Measurements from ENCODE around the gene GON7.
A peak's percentile ranks its signal among the peaks of the same experiment; 100 is the strongest.

The GON7 gene

GRCh38 chr14:93200553-93200952 lies 6.3 kb downstream of the GON7 start:
- no peak for TF ChIP-seq CTCF (IDR thresholded peaks at IDR 0.05; ENCODE audit: low read depth, low read length)
- H3K4me3 ChIP-seq (ENCODE audit: low read depth, low read length) = no peak overlapping the region
- in situ Hi-C loops (cut with HindIII; ENCODE audit: low sequenced_read_pairs) = no loop called here
- no peak for DNase-seq (ENCODE audit: low read depth, low spot score)

- H3K4me3 ChIP-seq (ENCODE audit: low read depth, low read length) = no peak overlapping the region
- no peak for DNase-seq (ENCODE audit: low read depth, low spot score)
- in situ Hi-C loops (cut with HindIII; ENCODE audit: low sequenced_read_pairs) = no loop called here
- no peak for TF ChIP-seq CTCF (IDR thresholded peaks at IDR 0.05; ENCODE audit: low read depth, low read length)
Measured at GRCh38 chr14:93199031-93199430, 7.8 kb downstream of the GON7 start.

GRCh38 chr14:93195316-93195999 lies 11.4 kb downstream of the GON7 start:
- no peak for TF ChIP-seq CTCF (IDR thresholded peaks at IDR 0.05; ENCODE audit: low read depth, low read length)
- H3K4me3 ChIP-seq (ENCODE audit: low read depth, low read length) = no peak overlapping the region
- no peak for DNase-seq (ENCODE audit: low read depth, low spot score)
- in situ Hi-C loops (cut with HindIII; ENCODE audit: low sequenced_read_pairs) = no loop called here

GRCh38 chr14:93186956-93187355 lies 19.9 kb downstream of the GON7 start:
- DNase-seq (ENCODE audit: low read depth, low spot score) = no peak
- in situ Hi-C loops (cut with HindIII; ENCODE audit: low sequenced_read_pairs) = no loop called here
- no peak for TF ChIP-seq CTCF (IDR thresholded peaks at IDR 0.05; ENCODE audit: low read depth, low read length)
- H3K4me3 ChIP-seq (ENCODE audit: low read depth, low read length) = no peak overlapping the region

GRCh38 chr14:93186466-93186865 lies 20.4 kb downstream of the GON7 start:
- no peak for TF ChIP-seq CTCF (IDR thresholded peaks at IDR 0.05; ENCODE audit: low read depth, low read length)
- in situ Hi-C loops (cut with HindIII; ENCODE audit: low sequenced_read_pairs) = no loop called here
- H3K4me3 ChIP-seq (ENCODE audit: low read depth, low read length) = no peak overlapping the region
- DNase-seq (ENCODE audit: low read depth, low spot score) = no peak

GRCh38 chr14:93185349-93185720 lies 21.5 kb downstream of the GON7 start:
- H3K4me3 ChIP-seq (ENCODE audit: low read depth, low read length) = peak overlapping the region; percentile 84
- no peak for TF ChIP-seq CTCF (IDR thresholded peaks at IDR 0.05; ENCODE audit: low read depth, low read length)
- in situ Hi-C loops (cut with HindIII; ENCODE audit: low sequenced_read_pairs) = no loop called here
- peak; percentile 42 for DNase-seq (ENCODE audit: low read depth, low spot score)
